Measurements from ENCODE around the gene MSI2. TPM values are rescaled to one million over a fixed set of nuclear protein-coding genes. Genes with fewer than 3 reads are reported as not detected.

The MSI2 gene
- total RNA-seq, 2 donors from 2014 or later: 54.1 to 74.8 TPM

- Mint-ChIP-seq H3K36me3 (peaks cover 5 to 26% of the 10 kb centered on the region in 2 donors), H3K27ac (no peak overlapping the region)
- DNase-seq (ENCODE audit: low spot score in 2 of 2): no peak
These were observed 22.5 kb downstream of the MSI2 start for GRCh38 chr17:57278740-57279387.

GRCh38 chr17:57279432-57279831 lies 23.1 kb downstream of the MSI2 start:
- H3K9me3 Mint-ChIP-seq: no peaks in the 10 kb centered on the region
- H3K27ac Mint-ChIP-seq: no peak overlapping the region
- DNase-seq (ENCODE audit: low spot score in 2 of 2) (no peak), ATAC-seq (no peak)
- peaks cover 5 to 26% of the 10 kb centered on the region in 2 donors for H3K36me3 Mint-ChIP-seq

More at GRCh38 chr17:57278740-57279387, 22.5 kb downstream of the MSI2 start:
- ATAC-seq: no peak
- no peaks in the 10 kb centered on the region for H3K9me3 Mint-ChIP-seq

GRCh38 chr17:57281887-57282286 lies 25.6 kb downstream of the MSI2 start:
- Mint-ChIP-seq H3K36me3 (peaks cover 5 to 26% of the 10 kb centered on the region in 2 donors), H3K27ac (no peak overlapping the region), H3K9me3 (no peaks in the 10 kb centered on the region)
- no peak for DNase-seq (ENCODE audit: low spot score in 2 of 2)
- peak; percentile 60 for ATAC-seq

GRCh38 chr17:57282296-57282695 lies 26.0 kb downstream of the MSI2 start:
- H3K36me3 Mint-ChIP-seq: peaks cover 5 to 26% of the 10 kb centered on the region in 2 donors

GRCh38 chr17:57283203-57283971 lies 27.1 kb downstream of the MSI2 start:
- ATAC-seq (no peak), DNase-seq (ENCODE audit: low spot score in 2 of 2) (no peak)
- no peaks in the 10 kb centered on the region for H3K9me3 Mint-ChIP-seq
- peaks cover 5 to 26% of the 10 kb centered on the region in 2 donors for H3K36me3 Mint-ChIP-seq
- no peak overlapping the region for H3K27ac Mint-ChIP-seq

More at GRCh38 chr17:57282296-57282695, 26.0 kb downstream of the MSI2 start:
- ATAC-seq: no peak
- no peak overlapping the region for H3K27ac Mint-ChIP-seq
- H3K9me3 Mint-ChIP-seq: no peaks in the 10 kb centered on the region
- no peak for DNase-seq (ENCODE audit: low spot score in 2 of 2)

- DNase-seq (ENCODE audit: low spot score in 2 of 2): no peak
These were observed 28.3 kb downstream of the MSI2 start for GRCh38 chr17:57284583-57284982.

GRCh38 chr17:57284984-57285646 lies 28.8 kb downstream of the MSI2 start:
- ATAC-seq: peak; percentile 67 to 77
- Mint-ChIP-seq H3K9me3 (no peaks in the 10 kb centered on the region), H3K27ac (peak overlapping the region; percentile 65 to 70), H3K36me3 (peaks cover 5 to 21% of the 10 kb centered on the region in 2 donors)
- DNase-seq (ENCODE audit: low spot score in 2 of 2): peak; percentile 33 to 69

More at GRCh38 chr17:57284583-57284982, 28.3 kb downstream of the MSI2 start:
- Mint-ChIP-seq H3K36me3 (peaks cover 5 to 26% of the 10 kb centered on the region in 2 donors), H3K27ac (peak overlapping the region; percentile 65 to 70), H3K9me3 (no peaks in the 10 kb centered on the region)
- ATAC-seq: peak; percentile 23 to 34

GRCh38 chr17:57285701-57286100 lies 29.4 kb downstream of the MSI2 start:
- ATAC-seq: no peak
- H3K9me3 Mint-ChIP-seq: no peaks in the 10 kb centered on the region
- peaks cover 5 to 18% of the 10 kb centered on the region in 2 donors for H3K36me3 Mint-ChIP-seq
- H3K27ac Mint-ChIP-seq: peak overlapping the region; percentile 65 to 70
- no peak for DNase-seq (ENCODE audit: low spot score in 2 of 2)

- Mint-ChIP-seq H3K36me3 (peaks cover 3 to 14% of the 10 kb centered on the region in 2 donors), H3K9me3 (no peaks in the 10 kb centered on the region), H3K27ac (no peak overlapping the region)
- no peak for ATAC-seq
- DNase-seq (ENCODE audit: low spot score in 2 of 2): no peak
These were observed 30.2 kb downstream of the MSI2 start for GRCh38 chr17:57286399-57287105.

GRCh38 chr17:57288040-57288772 lies 31.9 kb downstream of the MSI2 start:
- no peak for ATAC-seq
- Mint-ChIP-seq H3K9me3 (no peaks in the 10 kb centered on the region), H3K27ac (no peak overlapping the region), H3K36me3 (peaks cover 0 to 6% of the 10 kb centered on the region in 2 donors)
- DNase-seq (ENCODE audit: low spot score in 2 of 2): no peak

GRCh38 chr17:57288773-57289121 lies 32.4 kb downstream of the MSI2 start:
- Mint-ChIP-seq H3K9me3 (no peaks in the 10 kb centered on the region), H3K36me3 (peaks cover 0 to under 1% of the 10 kb centered on the region in 2 donors), H3K27ac (no peak overlapping the region)
- ATAC-seq: no peak
- no peak for DNase-seq (ENCODE audit: low spot score in 2 of 2)

- no peaks in the 10 kb centered on the region for H3K9me3 Mint-ChIP-seq
- DNase-seq (ENCODE audit: low spot score in 2 of 2) (no peak), ATAC-seq (no peak)
- no peak overlapping the region for H3K27ac Mint-ChIP-seq
- peaks cover 0 to 1% of the 10 kb centered on the region in 2 donors for H3K36me3 Mint-ChIP-seq
These were observed 32.8 kb downstream of the MSI2 start for GRCh38 chr17:57289130-57289529.

GRCh38 chr17:57289613-57290012 lies 33.3 kb downstream of the MSI2 start:
- ATAC-seq (no peak), DNase-seq (ENCODE audit: low spot score in 2 of 2) (no peak)
- Mint-ChIP-seq H3K27ac (peak overlapping the region in 1 of 2 donors; percentile 33), H3K9me3 (no peaks in the 10 kb centered on the region), H3K36me3 (peaks cover 0 to 6% of the 10 kb centered on the region in 2 donors)

GRCh38 chr17:57290981-57291380 lies 34.7 kb downstream of the MSI2 start:
- no peaks in the 10 kb centered on the region for H3K9me3 Mint-ChIP-seq
- ATAC-seq: no peak
- no peak for DNase-seq (ENCODE audit: low spot score in 2 of 2)
- no peak overlapping the region for H3K27ac Mint-ChIP-seq
- H3K36me3 Mint-ChIP-seq: peaks cover 0 to 16% of the 10 kb centered on the region in 2 donors

GRCh38 chr17:57292091-57292490 lies 35.8 kb downstream of the MSI2 start:
- no peak for ATAC-seq
- no peak for DNase-seq (ENCODE audit: low spot score in 2 of 2)
- Mint-ChIP-seq H3K27ac (peak overlapping the region; percentile 38 to 65), H3K9me3 (no peaks in the 10 kb centered on the region), H3K36me3 (peaks cover 0 to 18% of the 10 kb centered on the region in 2 donors)

- H3K9me3 Mint-ChIP-seq: no peaks in the 10 kb centered on the region
- peaks cover 7 to 26% of the 10 kb centered on the region in 2 donors for H3K36me3 Mint-ChIP-seq
- no peak overlapping the region for H3K27ac Mint-ChIP-seq
- DNase-seq (ENCODE audit: low spot score in 2 of 2) (no peak), ATAC-seq (no peak)
These were observed 36.8 kb downstream of the MSI2 start for GRCh38 chr17:57293077-57293476.
